H1 (cell line): ENCODE measurements around the gene ZBTB16. TPM values are rescaled to one million over a fixed set of nuclear protein-coding genes. Genes with fewer than 3 reads are reported as not detected.

Experiments used
- ATF2 ChIP-seq: IDR thresholded peaks from 2 replicates; pipeline ENCODE4 v1.6.1; 2012; ENCODE audit warnings: low read length, inconsistent platforms
- BACH1 ChIP-seq: IDR thresholded peaks from 2 replicates; pipeline ENCODE4 v1.6.1; 2012; ENCODE audit warnings: low read length, improper control_type of control experiment
- CHD1 ChIP-seq: IDR thresholded peaks from 2 replicates; pipeline ENCODE4 v1.6.1; 2012; ENCODE audit warnings: low read depth, low read length, improper control_type of control experiment
- CHD2 ChIP-seq: IDR thresholded peaks from 2 replicates; pipeline ENCODE4 v1.6.1; 2012; ENCODE audit warnings: low read length, improper control_type of control experiment
- CREB1 ChIP-seq: IDR thresholded peaks from 2 replicates; pipeline ENCODE4 v1.6.1; 2012; ENCODE audit warnings: inconsistent platforms
- GTF2F1 ChIP-seq: IDR thresholded peaks from 2 replicates; pipeline ENCODE4 v1.6.1; 2012; ENCODE audit warnings: low read depth, low read length, improper control_type of control experiment, borderline replicate concordance
- RNF2 ChIP-seq: fragments of 200-900, 300-1000 bp; sonication (generic); IDR thresholded peaks from 2 replicates; pipeline ENCODE4 v1.7.1; 2016; ENCODE audit warnings: borderline replicate concordance, low read depth, mild to moderate bottlenecking, antibody characterized with exemption, low read length; ENCODE audit not compliant: poor library complexity, severe bottlenecking; ENCODE audit errors: missing control alignments
- SP2 ChIP-seq: IDR thresholded peaks from 2 replicates; pipeline ENCODE4 v1.6.1; 2012; ENCODE audit warnings: mild to moderate bottlenecking, low read length, inconsistent platforms
- SUZ12 ChIP-seq: fragments of 200-600 bp; sonication (generic); IDR thresholded peaks from 2 replicates; pipeline ENCODE4 v1.6.1; 2012; ENCODE audit warnings: mild to moderate bottlenecking, inconsistent platforms, low read length, moderate library complexity, mixed read lengths
- polyA plus RNA-seq, 7 experiments: library from polyadenylated mRNA; depleted of rRNA in 3 of 7; stranded (reverse) in 5 of 7; unstranded in 2 of 7; fragments of >200 nt in 5 of 7; fragments of 200-250 nt in 2 of 7; gene quantifications; 1 replicate in 5 of 7; 2 replicates in 1 of 7; 4 replicates in 1 of 7; pipeline versions ENCODE4 v1.2.1 to v1.2.3, GENCODE V29; 2011 to 2013; ENCODE audit warnings: missing spikeins in 2 of 7, mixed read lengths in 2 of 7
- total RNA-seq: library from RNA; stranded (reverse); fragmentation: NEBNext Ultra II Directional; extraction: Animal tissue kit (Norgen Biotek cat#: 25700); gene quantifications from 2 replicates; pipeline ENCODE4 v1.2.1, GENCODE V29; 2021

The ZBTB16 gene
- total and polyA plus RNA-seq, 2 of the 8 experiments (the other 6 are each of a cell fraction or from before 2014, with no cell fraction given) = 0.12 to 0.61 TPM

- TF ChIP-seq RNF2 (no peak), CREB1 (no peak), SUZ12 (no peak), ATF2 (no peak), SP2 (no peak), CHD1 (no peak), GTF2F1 (no peak), CHD2 (no peak), BACH1 (no peak)
These were observed 33.2 kb upstream of the ZBTB16 start (continued) for GRCh38 chr11:114026355-114026754.
